Activated CD8-positive, alpha-beta memory T cell treated with anti-CD3 and anti-CD28 coated beads, Interleukin-2, amount 50 U/mL, for 4 hours (primary cell): ENCODE data around the gene MED27.

Source experiments
- DNase-seq: peaks from one replicate; pipeline ENCODE4 v3.0.0-alpha.2; 2020

The MED27 gene

DNA sequence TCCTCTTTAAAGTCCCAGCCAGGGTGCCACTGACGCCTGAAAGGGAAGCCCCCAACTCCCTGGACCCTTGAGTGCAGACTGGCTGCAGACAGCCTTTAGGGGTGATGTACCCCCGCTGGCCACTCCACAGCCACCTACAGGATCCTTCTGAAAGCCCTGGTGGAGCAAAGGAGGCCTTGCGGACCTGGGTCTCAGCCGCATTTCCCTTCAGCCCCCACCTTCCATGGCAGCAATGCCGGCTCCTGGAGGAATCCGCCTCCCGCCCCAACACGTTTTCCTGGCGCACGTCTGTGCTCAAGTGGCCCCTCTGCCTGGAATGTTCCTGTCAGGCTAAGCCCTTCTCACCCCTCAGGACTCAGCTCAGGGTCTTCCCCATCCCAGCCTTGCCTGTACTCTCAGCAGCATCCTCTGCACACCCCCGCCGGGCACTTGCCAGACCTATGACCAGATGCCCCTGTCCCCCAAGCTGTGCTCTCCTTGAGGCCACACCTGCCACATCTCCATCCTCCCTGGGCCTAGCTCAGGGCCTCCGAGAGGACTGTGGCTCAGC, 205.7 kb downstream of the MED27 start:
- DNase-seq, result no peak

DNA sequence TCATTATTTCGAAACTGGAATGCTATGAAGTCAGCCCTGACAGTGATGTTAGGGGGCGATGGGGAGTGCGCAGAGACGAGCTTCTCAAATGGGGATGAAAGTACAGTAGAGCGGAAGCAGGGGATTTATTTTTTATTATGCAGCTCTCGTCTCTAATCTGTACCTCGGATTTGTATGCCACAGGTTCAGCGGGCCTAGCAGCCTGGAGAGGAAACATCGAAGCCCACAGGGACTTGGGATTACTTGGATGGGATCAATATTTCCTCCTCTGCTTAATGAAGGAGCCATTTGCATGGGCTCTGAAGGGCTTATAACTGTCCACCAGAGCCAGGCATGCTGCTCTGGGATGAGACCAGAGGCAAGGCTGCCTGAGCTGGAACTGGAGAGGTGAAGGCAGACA, 206.3 kb downstream of the MED27 start:
- no peak for DNase-seq

GRCh38 chr9:131872702-131873101, 207.0 kb downstream of the MED27 start:
- no peak for DNase-seq

GRCh38 chr9:131872006-131872405, 207.7 kb downstream of the MED27 start:
- DNase-seq, result no peak

- DNase-seq, result no peak
Measured at GRCh38 chr9:131870156-131870555, 209.5 kb downstream of the MED27 start.

DNA sequence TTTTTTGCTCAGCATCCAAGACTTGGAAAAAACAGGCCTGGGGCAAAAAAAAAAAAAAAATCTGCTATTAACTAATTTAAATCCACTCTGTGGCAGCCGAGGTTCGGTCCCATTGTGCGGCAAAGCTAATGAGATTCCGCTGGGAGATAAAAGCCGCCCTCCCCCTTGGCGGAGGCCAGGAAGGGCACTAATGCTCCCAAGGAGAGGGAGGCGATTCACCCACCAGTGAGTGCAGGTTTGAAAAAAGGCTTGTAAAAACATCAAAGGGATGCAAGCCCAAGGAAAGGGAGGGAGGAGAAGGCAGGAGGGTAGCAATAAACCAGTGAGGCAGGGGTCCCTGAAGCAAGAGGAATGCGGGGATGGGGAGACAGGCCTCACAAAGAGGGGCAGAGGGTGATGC, 210.3 kb downstream of the MED27 start:
- DNase-seq, result no peak

- no peak for DNase-seq
Measured at GRCh38 chr9:131868766-131869165, 210.9 kb downstream of the MED27 start.

DNA sequence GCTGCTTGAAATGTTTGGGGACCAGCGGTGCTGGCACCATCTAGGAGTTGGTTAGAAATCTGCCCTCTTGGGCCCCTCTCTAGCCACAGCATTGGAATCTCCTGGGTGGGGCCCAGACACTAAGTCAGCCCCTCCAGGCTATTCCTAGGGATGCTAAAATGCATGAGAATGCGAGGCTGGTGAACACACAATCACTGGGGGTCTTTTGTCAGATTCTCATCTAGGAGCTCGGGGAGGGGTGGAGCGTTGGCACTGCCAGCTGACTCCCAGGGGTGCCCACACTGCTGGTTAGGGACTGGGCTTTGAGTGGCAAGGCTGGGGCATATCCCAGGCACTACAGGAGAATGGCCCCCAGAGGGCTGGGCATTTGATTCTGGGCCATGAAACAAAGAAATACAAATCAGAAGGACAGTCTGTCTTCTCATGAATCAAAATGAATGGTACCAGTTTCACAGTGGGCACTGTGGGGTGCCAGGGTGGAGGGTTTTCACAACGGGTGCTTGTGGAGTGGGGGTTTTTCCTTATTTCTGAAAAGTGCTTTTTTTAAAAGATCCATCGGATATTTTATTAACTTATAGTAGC, 212.0 kb downstream of the MED27 start:
- no peak for DNase-seq

DNA sequence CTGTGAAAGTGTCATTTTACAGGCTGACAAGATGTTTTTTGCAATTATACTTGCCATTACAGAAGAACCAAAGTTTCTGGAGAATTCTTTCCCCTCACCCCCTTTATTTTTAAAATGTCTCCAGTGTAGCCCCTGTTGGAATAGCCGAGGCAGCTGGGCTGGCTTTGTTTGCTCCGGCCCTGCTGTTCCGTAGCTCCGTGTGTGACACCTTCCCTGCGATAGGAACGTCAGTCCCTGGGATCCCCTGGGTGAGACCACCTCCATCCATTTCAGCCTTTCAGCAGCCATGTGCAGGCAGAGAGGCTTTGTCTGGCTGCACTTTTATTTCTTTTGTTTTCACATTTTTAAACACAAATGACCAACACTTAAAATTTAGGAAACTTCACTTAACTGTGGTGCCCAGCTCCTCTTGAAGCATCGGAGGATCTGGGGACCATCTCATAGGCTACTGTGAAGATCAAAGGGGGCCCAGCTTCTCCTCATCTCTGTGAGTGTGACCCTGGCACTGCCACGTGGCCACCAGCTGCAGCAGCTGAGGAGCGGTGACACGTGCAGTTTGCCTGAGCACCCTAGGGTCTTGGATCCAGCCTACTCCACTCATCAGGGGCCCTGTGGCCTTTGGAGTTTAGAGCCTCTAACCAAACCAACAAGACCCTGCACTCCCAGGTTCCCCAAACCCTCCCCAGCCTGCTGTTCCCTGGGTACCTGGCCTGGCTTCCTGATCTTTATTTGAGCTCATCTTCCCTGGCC, 214.0 kb downstream of the MED27 start:
- DNase-seq, result no peak

DNA sequence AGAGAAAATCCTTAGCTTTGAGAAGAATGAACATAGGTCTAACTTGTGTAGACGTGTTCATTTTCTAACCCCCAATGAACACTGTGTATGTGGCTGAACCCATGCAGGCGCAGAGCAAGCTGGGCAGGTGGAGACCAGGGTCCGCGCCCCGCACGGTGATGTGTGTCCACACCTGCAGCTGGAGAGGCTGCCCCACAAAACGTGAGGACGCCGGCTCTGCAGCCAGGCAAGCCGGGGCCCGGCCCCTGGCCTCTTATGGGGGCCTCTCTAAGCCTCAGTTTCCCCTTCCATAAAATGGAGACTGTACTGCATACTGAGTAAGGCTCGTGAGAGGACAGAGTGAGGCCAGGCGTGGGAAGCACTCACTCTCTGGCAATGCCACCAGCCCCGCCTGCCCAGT, 215.1 kb downstream of the MED27 start:
- no peak for DNase-seq

DNA sequence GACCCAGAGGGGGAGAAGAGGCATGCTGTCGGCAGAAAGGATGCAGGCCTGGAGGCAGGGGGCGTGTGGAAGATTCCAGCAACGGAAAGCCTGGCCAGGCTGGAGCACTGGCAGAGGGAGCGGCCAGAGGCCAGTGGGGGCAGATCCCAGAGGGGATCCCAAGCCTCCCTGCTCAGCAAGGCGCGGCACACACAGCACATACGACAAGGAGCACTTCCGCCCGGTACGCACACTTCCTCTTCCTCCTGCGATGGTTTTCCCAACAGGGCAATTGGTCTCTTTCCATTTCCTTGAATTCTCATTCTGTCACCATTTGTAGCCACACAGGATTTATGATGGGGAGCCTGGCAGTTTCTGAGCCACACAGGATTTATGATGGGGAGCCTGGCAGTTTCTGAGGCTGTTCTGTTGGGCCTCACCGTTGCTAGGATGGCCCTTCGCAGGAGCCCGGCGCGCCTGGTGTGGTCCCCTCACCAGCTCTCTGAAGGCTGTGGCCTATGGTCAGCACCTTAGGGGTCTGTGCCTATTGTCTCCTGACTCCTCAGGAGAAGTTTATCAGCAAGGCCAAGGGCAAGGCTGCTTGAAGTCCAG, 216.3 kb downstream of the MED27 start:
- DNase-seq, result no peak

DNA sequence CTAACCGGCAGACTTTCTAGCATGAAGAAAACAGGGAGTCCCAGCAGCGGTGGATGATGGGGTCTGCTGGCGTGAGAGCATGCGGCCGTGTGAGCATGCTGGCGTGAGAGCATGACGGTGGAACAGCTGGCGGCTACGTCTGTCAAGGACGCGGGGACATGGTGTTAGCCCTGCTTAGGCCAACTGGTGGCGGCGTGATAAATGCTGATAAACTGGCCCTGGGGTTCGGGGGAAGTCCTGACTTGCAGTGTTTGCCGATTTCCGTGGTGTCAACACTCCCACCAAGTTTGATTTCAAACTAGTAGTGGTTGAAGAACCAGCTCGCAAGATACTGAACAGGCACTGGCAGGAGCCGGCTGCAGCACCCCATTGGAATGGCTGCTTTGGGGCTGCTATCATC, 217.4 kb downstream of the MED27 start:
- no peak for DNase-seq

DNA sequence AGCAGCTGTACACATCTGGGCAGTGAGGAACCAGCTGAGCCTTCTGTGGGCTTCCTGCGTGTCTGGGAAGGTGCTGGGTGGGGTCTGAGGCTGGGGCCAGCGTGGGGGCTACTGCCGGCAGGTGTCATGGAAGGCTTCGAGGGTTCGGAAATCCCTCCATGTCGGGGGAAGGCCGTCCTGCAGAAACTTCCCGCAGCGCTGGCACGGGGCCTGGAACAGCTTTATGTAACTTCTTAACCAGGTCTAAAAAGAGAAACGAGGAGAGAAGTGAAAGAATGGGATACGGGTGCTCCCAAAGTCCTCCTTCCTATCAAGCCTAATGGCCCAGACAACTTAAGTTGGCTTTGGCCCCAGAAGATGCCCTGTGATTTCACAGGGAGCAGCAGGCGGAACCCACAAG, 219.2 kb downstream of the MED27 start:
- no peak for DNase-seq

DNA sequence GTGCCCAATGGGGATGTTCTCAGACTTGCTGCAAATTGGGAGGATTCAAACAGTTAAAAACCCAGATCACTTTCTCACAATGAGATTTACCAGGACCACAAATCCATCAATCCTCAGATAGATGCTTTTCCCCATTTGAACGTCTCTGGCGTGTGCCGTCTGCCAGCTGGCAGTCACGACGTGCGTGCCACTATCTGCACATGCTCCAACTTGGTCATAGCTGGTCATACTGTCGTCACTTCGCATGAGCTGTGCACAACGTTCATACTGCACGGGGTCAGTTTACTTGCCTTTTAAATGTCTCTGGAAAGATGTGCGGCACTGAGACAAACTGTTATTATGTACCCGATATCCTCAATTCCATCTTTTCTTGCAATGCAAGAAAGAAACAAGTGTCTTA, 221.5 kb downstream of the MED27 start:
- DNase-seq, result no peak

DNA sequence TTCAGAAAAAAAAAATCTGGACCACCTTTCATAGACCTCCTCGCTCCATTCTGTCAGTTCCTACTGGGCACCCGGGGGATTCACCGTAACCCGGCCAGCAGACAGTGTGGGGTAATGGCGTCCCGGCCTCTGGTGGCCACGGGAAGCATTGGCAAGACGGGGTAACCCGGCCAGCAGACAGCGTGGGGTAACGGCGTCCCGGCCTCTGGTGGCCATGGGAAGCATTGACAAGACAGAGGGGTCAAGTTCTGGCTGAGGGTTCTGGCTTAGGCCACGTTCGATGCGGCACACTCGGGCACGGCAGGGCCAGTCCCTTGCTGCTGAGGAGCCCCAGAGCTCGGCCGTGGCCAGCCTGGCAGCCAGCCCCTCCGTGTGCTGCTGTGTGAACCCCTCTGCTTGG, 223.6 kb downstream of the MED27 start:
- DNase-seq, result no peak

DNA sequence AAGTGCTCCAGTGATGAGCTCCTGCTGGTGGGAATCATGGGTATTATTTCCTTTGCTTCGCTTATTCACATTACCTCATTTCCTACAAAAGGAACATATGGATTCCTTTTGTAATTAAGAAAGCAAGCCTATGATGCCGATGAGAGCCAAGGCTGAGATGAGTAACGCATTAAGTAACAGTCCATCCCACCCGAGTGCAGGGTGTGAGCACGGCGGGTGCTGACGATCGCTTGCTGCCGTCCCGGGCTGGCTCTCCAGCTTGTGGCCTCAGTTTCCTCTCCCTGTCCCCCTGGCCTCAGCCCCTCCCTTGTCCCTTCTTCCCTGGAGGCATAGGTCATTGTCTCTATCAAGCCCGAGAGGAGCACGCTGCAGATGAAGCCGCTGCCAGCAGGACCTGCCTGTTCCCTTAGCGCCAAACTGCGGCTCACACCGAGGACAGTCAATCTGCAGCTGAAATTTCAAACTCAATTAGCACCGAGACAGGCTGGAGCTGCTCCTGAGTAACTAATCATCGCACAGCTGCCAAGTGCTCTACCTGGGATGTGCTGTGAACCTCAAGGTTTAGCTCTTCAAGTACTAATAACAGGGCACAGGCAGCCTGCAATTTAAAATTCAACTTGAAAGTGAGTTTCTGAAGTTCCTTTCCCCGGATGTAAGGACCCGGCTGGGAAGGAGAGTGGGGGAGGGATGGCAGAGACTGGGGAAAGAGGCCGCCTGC, 224.6 kb downstream of the MED27 start:
- DNase-seq, result no peak

- no peak for DNase-seq
Measured at GRCh38 chr9:131854334-131854733, 225.3 kb downstream of the MED27 start.

DNA sequence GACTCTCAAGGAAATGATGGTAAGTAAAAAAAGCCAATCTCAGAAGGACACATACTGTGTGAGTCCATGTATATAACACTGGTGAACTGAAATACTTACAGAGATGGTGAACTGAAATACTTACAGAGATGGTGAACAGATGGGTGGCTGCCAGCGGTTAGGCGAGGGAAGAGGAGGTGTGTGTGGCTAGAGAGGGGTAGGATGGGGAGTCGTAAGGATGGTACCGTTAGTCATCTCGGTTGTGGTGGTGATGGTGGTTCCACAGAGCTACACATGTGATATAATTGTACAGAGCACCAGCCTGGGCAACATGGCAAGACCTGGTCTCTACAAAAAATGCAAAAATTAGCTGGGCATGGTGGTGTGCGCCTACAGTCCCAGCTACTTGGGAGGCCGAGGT, 226.2 kb downstream of the MED27 start:
- DNase-seq, result no peak

DNA sequence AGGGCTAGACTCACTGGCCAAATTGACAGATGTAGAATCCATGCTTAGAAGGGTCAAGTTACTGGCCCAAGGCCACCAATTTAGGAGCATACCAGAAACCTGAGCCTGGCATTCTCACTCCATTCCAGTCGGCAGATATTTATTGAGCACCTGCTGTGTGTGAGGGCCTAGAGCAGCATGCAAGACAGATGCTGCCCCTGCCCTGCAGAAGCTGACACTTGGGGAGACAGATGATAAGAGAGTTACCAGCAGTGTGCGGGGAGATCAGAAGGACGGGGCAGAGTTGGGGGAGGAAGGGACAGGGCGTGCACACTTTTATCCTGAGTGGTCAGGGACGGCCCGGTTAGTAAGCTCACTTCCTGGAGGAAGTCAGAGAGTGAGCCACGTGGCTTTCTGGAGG, 228.3 kb downstream of the MED27 start:
- no peak for DNase-seq

DNA sequence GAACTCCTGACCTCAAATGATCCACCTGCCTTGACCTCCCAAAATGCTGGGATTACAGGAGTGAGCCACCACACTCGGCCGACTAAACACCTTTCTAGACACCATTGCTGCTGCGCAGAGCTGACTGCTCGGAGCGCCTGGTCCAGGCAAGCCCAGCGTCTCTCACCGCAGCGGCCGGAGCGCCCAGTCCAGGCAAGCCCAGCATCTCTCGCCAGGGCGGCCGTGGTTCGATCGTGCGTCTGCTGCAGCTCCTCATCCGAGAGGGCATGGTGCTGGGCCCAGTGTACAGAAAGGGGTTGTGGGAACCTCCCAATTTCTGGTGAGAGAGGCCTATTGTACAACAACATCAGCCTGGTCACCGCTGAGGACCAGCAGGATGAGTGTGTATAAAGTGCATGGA, 230.3 kb downstream of the MED27 start:
- no peak for DNase-seq

DNA sequence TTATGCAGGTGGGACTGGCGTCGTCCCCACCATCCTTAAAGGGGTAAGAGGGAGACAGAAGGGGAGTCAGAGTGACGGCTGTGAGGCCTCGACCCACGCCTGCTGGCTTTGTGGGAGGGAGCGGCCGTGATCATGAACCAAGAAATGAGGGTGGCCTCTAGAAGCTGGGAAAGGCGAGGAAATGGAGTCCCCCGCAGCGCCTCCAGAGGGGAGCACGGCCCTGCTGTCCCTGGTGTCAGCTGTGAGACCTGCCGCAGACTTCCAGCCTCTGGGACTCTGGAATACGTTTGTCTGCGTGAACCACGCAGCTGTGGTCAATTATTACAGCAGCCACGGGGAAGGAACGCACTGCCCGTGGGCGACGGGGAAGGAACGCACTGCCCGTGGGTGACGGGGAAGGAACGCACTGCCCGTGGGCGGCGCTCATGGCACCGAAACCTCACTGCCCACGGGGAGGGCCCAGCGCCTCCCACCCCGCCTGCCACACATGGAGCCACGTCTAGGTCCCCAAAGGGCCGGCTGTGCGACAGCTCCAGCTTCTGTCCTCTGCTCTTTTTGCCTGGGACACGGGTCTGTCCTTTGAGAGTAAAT, 231.0 kb downstream of the MED27 start:
- DNase-seq, result no peak

DNA sequence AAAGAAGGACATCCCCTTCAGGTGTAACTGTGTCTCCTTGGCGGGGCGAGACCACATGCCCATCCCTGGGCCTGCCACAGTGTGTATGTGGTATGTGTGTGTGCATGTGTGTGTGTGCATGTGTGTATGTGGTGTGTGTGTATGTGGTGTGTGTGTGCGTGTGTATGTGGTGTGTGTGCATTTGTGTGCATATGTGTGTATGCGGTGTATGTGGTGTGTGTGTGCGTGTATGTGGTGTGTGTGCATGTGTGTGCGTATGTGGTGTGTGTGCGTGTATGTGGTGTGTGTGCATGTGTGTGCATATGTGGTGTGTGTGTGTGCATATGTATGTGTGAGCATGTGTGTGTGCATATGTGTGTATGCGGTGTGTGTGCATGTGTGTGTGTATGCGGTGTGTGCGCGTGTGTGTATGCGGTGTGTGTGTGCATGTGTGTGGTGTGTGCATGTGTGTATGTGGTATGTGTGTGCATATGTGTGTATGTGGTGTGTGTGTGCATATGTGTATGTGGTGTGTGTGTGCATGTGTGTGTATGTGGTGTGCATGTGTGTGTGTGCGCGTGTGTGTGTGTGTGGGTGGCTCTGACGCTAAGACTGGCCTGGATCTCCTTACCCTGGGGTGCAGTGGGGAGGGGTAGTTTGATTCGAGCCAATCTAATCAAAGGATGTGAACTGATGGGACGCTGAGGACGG, 231.9 kb downstream of the MED27 start:
- DNase-seq, result no peak
